Measurements from ENCODE around the gene SMAD2.
A peak's percentile ranks its signal among the peaks of the same experiment; 100 is the strongest.

The SMAD2 gene

DNA sequence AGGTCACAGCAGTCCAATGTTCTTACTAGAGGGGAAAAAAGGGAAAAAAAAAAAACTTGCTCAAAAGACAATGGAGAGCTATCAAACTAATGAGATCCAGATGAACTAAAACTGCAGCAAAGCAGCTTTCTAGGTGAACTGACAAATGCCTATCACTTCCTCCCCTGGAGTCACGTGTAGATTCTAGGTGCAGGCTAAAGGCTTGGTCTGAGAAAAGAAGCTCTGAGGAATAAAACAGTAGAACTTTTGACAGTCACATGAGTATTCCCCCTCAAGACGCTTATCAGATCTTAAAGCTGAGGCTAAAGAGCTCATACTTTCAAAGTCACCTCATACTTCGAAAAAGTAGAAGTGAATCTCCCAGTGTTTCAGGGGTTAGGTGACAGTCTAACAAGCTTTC, 42.3 kb downstream of the SMAD2 start:
- H3K4me3 ChIP-seq (ENCODE audit: low read length) = no peak overlapping the region
- peaks cover 28% of the 10 kb centered on the region for H3K79me2 ChIP-seq (ENCODE audit: low read length)
- TF ChIP-seq EZH2phosphoT487 (IDR thresholded peaks at IDR 0.05; ENCODE audit: low read depth) = no peak
- no peak for TF ChIP-seq CTCF (IDR thresholded peaks at IDR 0.05; ENCODE audit: low read depth, low read length)
- peaks cover 16% of the 10 kb centered on the region for H3K4me1 ChIP-seq (ENCODE audit: low read length)
- no peaks in the 10 kb centered on the region for H3K27me3 ChIP-seq (ENCODE audit: low read depth, low read length)
- H3K9me3 ChIP-seq (ENCODE audit: insufficient read depth, low read length) = no peaks in the 10 kb centered on the region
- H3K4me2 ChIP-seq (ENCODE audit: low read length) = 0 out of 2 replicates have a peak overlapping the region, but pooled peaks have one; percentile 0
- H2AFZ ChIP-seq (ENCODE audit: low read depth, low read length) = no peak overlapping the region
- H4K20me1 ChIP-seq (ENCODE audit: insufficient read depth, low read length) = peaks cover 47% of the 10 kb centered on the region
- peaks cover 28% of the 10 kb centered on the region for H3K36me3 ChIP-seq (replicated peaks; ENCODE audit: low read depth, low read length)
- no peak overlapping the region for H3K9ac ChIP-seq (ENCODE audit: low read length)
- H3K27ac ChIP-seq (ENCODE audit: low read length) = no peak overlapping the region

- Histone ChIP-seq H3K9me3 (ENCODE audit: insufficient read depth, low read length) (no peaks in the 10 kb centered on the region), H3K9ac (ENCODE audit: low read length) (no peak overlapping the region), H2AFZ (ENCODE audit: low read depth, low read length) (no peak overlapping the region), H4K20me1 (ENCODE audit: insufficient read depth, low read length) (peaks cover 44% of the 10 kb centered on the region), H3K79me2 (ENCODE audit: low read length) (peaks cover 25% of the 10 kb centered on the region), H3K36me3 (replicated peaks; ENCODE audit: low read depth, low read length) (peaks cover 30% of the 10 kb centered on the region), H3K4me2 (ENCODE audit: low read length) (no peak overlapping the region), H3K27ac (ENCODE audit: low read length) (no peak overlapping the region), H3K27me3 (ENCODE audit: low read depth, low read length) (no peaks in the 10 kb centered on the region), H3K4me3 (ENCODE audit: low read length) (no peak overlapping the region), H3K4me1 (ENCODE audit: low read length) (peaks cover 16% of the 10 kb centered on the region)
- no peak for TF ChIP-seq EZH2phosphoT487 (IDR thresholded peaks at IDR 0.05; ENCODE audit: low read depth)
- no peak for TF ChIP-seq CTCF (IDR thresholded peaks at IDR 0.05; ENCODE audit: low read depth, low read length)
Observed at GRCh38 chr18:47887227-47887626, 43.2 kb downstream of the SMAD2 start.

- Histone ChIP-seq H3K79me2 (ENCODE audit: low read length) (peaks cover 25% of the 10 kb centered on the region), H3K36me3 (replicated peaks; ENCODE audit: low read depth, low read length) (peaks cover 47% of the 10 kb centered on the region)
Observed at GRCh38 chr18:47883771-47884413, 46.6 kb downstream of the SMAD2 start.

DNA sequence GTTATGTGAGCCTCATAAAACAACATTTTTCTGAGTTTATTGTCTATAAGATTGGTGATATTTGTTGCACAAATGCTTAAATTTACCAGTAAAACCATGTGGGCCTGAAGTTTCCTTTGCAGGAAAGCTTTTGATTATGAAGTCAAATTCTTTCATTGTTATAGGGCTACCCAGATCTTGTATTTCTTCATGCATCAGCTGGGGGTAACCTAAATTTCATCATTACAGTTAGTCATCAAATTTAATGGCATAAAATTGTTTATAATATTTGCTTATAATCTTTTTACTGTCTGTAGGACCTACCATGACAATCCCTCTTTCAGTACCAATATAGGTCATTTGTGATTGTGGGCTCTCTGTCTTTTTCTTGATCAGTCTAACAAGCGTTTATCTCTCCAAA, 47.8 kb downstream of the SMAD2 start:
- no peak overlapping the region for H2AFZ ChIP-seq (ENCODE audit: low read depth, low read length)
- TF ChIP-seq CTCF (IDR thresholded peaks at IDR 0.05; ENCODE audit: low read depth, low read length) (no peak), EZH2phosphoT487 (IDR thresholded peaks at IDR 0.05; ENCODE audit: low read depth) (no peak)
- H3K27me3 ChIP-seq (ENCODE audit: low read depth, low read length) = no peaks in the 10 kb centered on the region
- H3K9me3 ChIP-seq (ENCODE audit: insufficient read depth, low read length) = no peaks in the 10 kb centered on the region
- H3K27ac ChIP-seq (ENCODE audit: low read length) = no peak overlapping the region
- peaks cover 19% of the 10 kb centered on the region for H3K79me2 ChIP-seq (ENCODE audit: low read length)
- no peak overlapping the region for H3K9ac ChIP-seq (ENCODE audit: low read length)
- H4K20me1 ChIP-seq (ENCODE audit: insufficient read depth, low read length) = peaks cover 28% of the 10 kb centered on the region
- no peaks in the 10 kb centered on the region for H3K4me1 ChIP-seq (ENCODE audit: low read length)
- H3K36me3 ChIP-seq (replicated peaks; ENCODE audit: low read depth, low read length) = peaks cover 42% of the 10 kb centered on the region
- H3K4me2 ChIP-seq (ENCODE audit: low read length) = no peak overlapping the region
- H3K4me3 ChIP-seq (ENCODE audit: low read length) = no peak overlapping the region

More at GRCh38 chr18:47883771-47884413, 46.6 kb downstream of the SMAD2 start:
- no peak overlapping the region for H3K4me2 ChIP-seq (ENCODE audit: low read length)
- TF ChIP-seq CTCF (IDR thresholded peaks at IDR 0.05; ENCODE audit: low read depth, low read length) (no peak), EZH2phosphoT487 (IDR thresholded peaks at IDR 0.05; ENCODE audit: low read depth) (no peak)
- H3K9ac ChIP-seq (ENCODE audit: low read length) = no peak overlapping the region
- H2AFZ ChIP-seq (ENCODE audit: low read depth, low read length) = no peak overlapping the region
- H4K20me1 ChIP-seq (ENCODE audit: insufficient read depth, low read length) = peaks cover 39% of the 10 kb centered on the region
- H3K27me3 ChIP-seq (ENCODE audit: low read depth, low read length) = no peaks in the 10 kb centered on the region
- no peak overlapping the region for H3K27ac ChIP-seq (ENCODE audit: low read length)
- H3K9me3 ChIP-seq (ENCODE audit: insufficient read depth, low read length) = no peaks in the 10 kb centered on the region
- H3K4me3 ChIP-seq (ENCODE audit: low read length) = no peak overlapping the region
- peaks cover 12% of the 10 kb centered on the region for H3K4me1 ChIP-seq (ENCODE audit: low read length)
